Measurements from ENCODE around the gene PTEN.

PTEN gene

GRCh38 chr10:87974130-87974529 is 110.7 kb downstream of the PTEN start:
- no peak for DNase-seq (ENCODE audit: low read depth in 2 of 2)

GRCh38 chr10:87974769-87975168 is 111.3 kb downstream of the PTEN start:
- no peak for DNase-seq (ENCODE audit: low read depth in 2 of 2)

- no peak for DNase-seq (ENCODE audit: low read depth in 2 of 2)
Measured at GRCh38 chr10:87976101-87976743, 112.8 kb downstream of the PTEN start.

- DNase-seq (ENCODE audit: low read depth in 2 of 2) = no peak
Measured at GRCh38 chr10:87978166-87978565, 114.7 kb downstream of the PTEN start.

GRCh38 chr10:87979847-87980246 is 116.4 kb downstream of the PTEN start:
- DNase-seq (ENCODE audit: low read depth in 2 of 2) = no peak

- DNase-seq (ENCODE audit: low read depth in 2 of 2) = no peak
Measured at GRCh38 chr10:87983716-87984115, 120.3 kb downstream of the PTEN start.

- no peak for DNase-seq (ENCODE audit: low read depth in 2 of 2)
Measured at GRCh38 chr10:87987206-87987605, 123.8 kb downstream of the PTEN start.

- no peak for DNase-seq (ENCODE audit: low read depth in 2 of 2)
Measured at GRCh38 chr10:87991946-87992345, 128.5 kb downstream of the PTEN start.

GRCh38 chr10:88004451-88004850 is 141.0 kb downstream of the PTEN start:
- no peak for DNase-seq (ENCODE audit: low read depth in 2 of 2)

GRCh38 chr10:88006261-88006660 is 142.8 kb downstream of the PTEN start:
- no peak for DNase-seq (ENCODE audit: low read depth in 2 of 2)

- DNase-seq (ENCODE audit: low read depth in 2 of 2) = no peak
Measured at GRCh38 chr10:88008866-88009470, 145.5 kb downstream of the PTEN start.

- no peak for DNase-seq (ENCODE audit: low read depth in 2 of 2)
Measured at GRCh38 chr10:88012641-88013040, 149.2 kb downstream of the PTEN start.

- no peak for DNase-seq (ENCODE audit: low read depth in 2 of 2)
Measured at GRCh38 chr10:88017781-88018180, 154.4 kb downstream of the PTEN start.

- DNase-seq (ENCODE audit: low read depth in 2 of 2) = no peak
Measured at GRCh38 chr10:88019753-88020152, 156.3 kb downstream of the PTEN start.

All from stimulated activated CD4-positive, alpha-beta T cell treated with anti-CD3 and anti-CD28 coated beads, Interleukin-1b, Interleukin-23, amount 100 ng/mL, for 4 hours (primary cell).